IMR-90 (cell line): ENCODE data around the gene SHROOM3. TPM values are rescaled to one million over a fixed set of nuclear protein-coding genes. Genes with fewer than 3 reads are reported as not detected.
A peak's percentile ranks its signal among the peaks of the same experiment; 100 is the strongest.

Source experiments
- ATAC-seq: fragments of 200-7000 bp; cut with Tn5 transposase; 2 replicates; pipeline ENCODE4 v1.9.1; 2020; ENCODE audit warnings: low read depth, mild to moderate bottlenecking, moderate library complexity
- BruUV-seq: library from RNA; stranded (reverse); fragments of 400-500 nt; replicated peaks from 2 replicates; lab custom pipeline; 2021; lab: Mats Ljungman, UMichigan
- CTCF ChIA-PET: fragments of 300-600 bp; formaldehyde crosslinking; extraction: SDS; loops from one replicate; lab custom pipeline; 2021; ENCODE audit warnings: antibody characterized with exemption; lab: Yijun Ruan, JAX
- POLR2A ChIA-PET: fragments of 300-600 bp; sonication (Branson Sonifier 250); formaldehyde crosslinking; loops from one replicate; lab custom pipeline; 2022; ENCODE audit warnings: antibody characterized with exemption; ENCODE audit not compliant: unreplicated experiment; lab: Charles Lee
- DNase-seq: peaks from one replicate; pipeline ENCODE4 v3.0.0; 2013
- H2AFZ ChIP-seq: replicated peaks from 2 replicates; pipeline ENCODE3; 2013; ENCODE audit warnings: low read length, mild to moderate bottlenecking; ENCODE audit not compliant: poor library complexity
- H2AK5ac ChIP-seq: 2 replicates; pipeline ENCODE4 v1.6.1; 2013; ENCODE audit warnings: low read depth, low read length, inconsistent platforms
- H2AK9ac ChIP-seq: replicated peaks from 2 replicates; pipeline ENCODE3; 2013; ENCODE audit warnings: mild to moderate bottlenecking, low read depth, low read length, moderate library complexity; ENCODE audit not compliant: poor library complexity
- H2BK120ac ChIP-seq: 2 replicates; pipeline ENCODE4 v1.6.1; 2013; ENCODE audit warnings: low read depth, low read length, inconsistent platforms
- H2BK15ac ChIP-seq: 3 replicates; pipeline ENCODE4 v1.6.1; 2013; ENCODE audit warnings: low read depth, low read length, inconsistent platforms
- H2BK20ac ChIP-seq: 2 replicates; pipeline ENCODE4 v1.6.1; 2013; ENCODE audit warnings: low read depth, mild to moderate bottlenecking, inconsistent platforms, low read length, moderate library complexity
- H2BK5ac ChIP-seq: 2 replicates; pipeline ENCODE4 v1.6.1; 2013; ENCODE audit warnings: mild to moderate bottlenecking, low read depth, low read length, inconsistent platforms; ENCODE audit not compliant: poor library complexity, severe bottlenecking
- H3K14ac ChIP-seq: replicated peaks from 2 replicates; pipeline ENCODE4 v1.6.1; 2013; ENCODE audit warnings: low read depth, low read length, inconsistent platforms
- H3K18ac ChIP-seq: 2 replicates; pipeline ENCODE4 v1.6.1; 2013; ENCODE audit warnings: low read depth, low read length, control low read depth
- H3K23ac ChIP-seq: 2 replicates; pipeline ENCODE4 v1.6.1; 2013; ENCODE audit warnings: low read depth, low read length, inconsistent platforms
- H3K27ac ChIP-seq: 2 replicates; pipeline ENCODE4 v1.5.1; 2013; ENCODE audit warnings: mild to moderate bottlenecking, control low read depth, low read length; ENCODE audit not compliant: insufficient read depth
- H3K27me3 ChIP-seq: 2 replicates; pipeline ENCODE4 v1.6.1; 2013; ENCODE audit warnings: low read length; ENCODE audit not compliant: control insufficient read depth, insufficient read depth
- H3K36me3 ChIP-seq: 2 replicates; pipeline ENCODE4 v1.6.1; 2013; ENCODE audit warnings: low read length, mixed read lengths; ENCODE audit not compliant: control insufficient read depth, insufficient read depth
- H3K4ac ChIP-seq: 2 replicates; pipeline ENCODE4 v1.6.1; 2013; ENCODE audit warnings: low read depth, low read length, inconsistent platforms
- H3K4me1 ChIP-seq: 2 replicates; pipeline ENCODE4 v1.6.1; 2013; ENCODE audit warnings: low read length, mixed read lengths; ENCODE audit not compliant: control insufficient read depth, insufficient read depth
- H3K4me2 ChIP-seq: 2 replicates; pipeline ENCODE4 v1.6.1; 2013; ENCODE audit warnings: low read depth, mild to moderate bottlenecking, control low read depth, low read length, moderate library complexity
- H3K4me3 ChIP-seq: 2 replicates; pipeline ENCODE4 v1.5.1; 2013; ENCODE audit warnings: low read depth, mild to moderate bottlenecking, control low read depth, low read length, moderate library complexity; ENCODE audit not compliant: insufficient read depth
- H3K56ac ChIP-seq: 2 replicates; pipeline ENCODE4 v1.6.1; 2013; ENCODE audit warnings: low read length, inconsistent platforms; ENCODE audit not compliant: insufficient read depth; ENCODE audit errors: extremely low read depth
- H3K79me1 ChIP-seq, 2 experiments: 2 replicates each; pipeline ENCODE4 v1.6.1; 2013; ENCODE audit warnings: low read length in 2 of 2, inconsistent platforms in 1 of 2, low read depth in 1 of 2
- H3K9ac ChIP-seq: 2 replicates; pipeline ENCODE4 v1.6.1; 2013; ENCODE audit warnings: low read depth, low read length, control low read depth
- H3K9me1 ChIP-seq: 2 replicates; pipeline ENCODE4 v1.6.1; 2013; ENCODE audit warnings: low read length, inconsistent platforms; ENCODE audit not compliant: insufficient read depth
- H3K9me3 ChIP-seq: 2 replicates; pipeline ENCODE4 v1.6.1; 2013; ENCODE audit warnings: low read length; ENCODE audit not compliant: control insufficient read depth, insufficient read depth
- H4K20me1 ChIP-seq: 2 replicates; pipeline ENCODE4 v1.6.1; 2013; ENCODE audit warnings: low read length, inconsistent platforms; ENCODE audit not compliant: insufficient read depth
- H4K5ac ChIP-seq: 2 replicates; pipeline ENCODE4 v1.6.1; 2013; ENCODE audit warnings: mild to moderate bottlenecking, low read depth, low read length, control low read depth
- H4K8ac ChIP-seq, 2 experiments: 2 replicates each; pipeline ENCODE4 v1.6.1; 2013; ENCODE audit warnings: low read depth in 2 of 2, low read length in 2 of 2, control low read depth in 1 of 2, inconsistent platforms in 1 of 2
- H4K91ac ChIP-seq: 2 replicates; pipeline ENCODE4 v1.6.1; 2013; ENCODE audit warnings: low read depth, low read length, inconsistent platforms; ENCODE audit not compliant: insufficient read depth
- CEBPB ChIP-seq: IDR thresholded peaks from 2 replicates; pipeline ENCODE4 v1.6.1; 2012; ENCODE audit warnings: low read depth, low read length, improper control_type of control experiment
- CHD1 ChIP-seq: IDR thresholded peaks from 2 replicates; pipeline ENCODE4 v1.6.1; 2012; ENCODE audit warnings: low read depth, low read length, improper control_type of control experiment
- FOS ChIP-seq: fragments of 150-350 bp; IDR thresholded peaks from 2 replicates; pipeline ENCODE4 v1.6.1; 2016; ENCODE audit warnings: low read depth, low read length
- MAFK ChIP-seq: IDR thresholded peaks from 2 replicates; pipeline ENCODE4 v1.6.1; 2012; ENCODE audit warnings: low read depth, low read length, improper control_type of control experiment
- NFE2L2 ChIP-seq: fragments of 150-350 bp; IDR thresholded peaks from 2 replicates; pipeline ENCODE4 v1.6.1; 2016; ENCODE audit warnings: low read depth, mild to moderate bottlenecking, low read length
- RFX5 ChIP-seq: IDR thresholded peaks from 2 replicates; pipeline ENCODE4 v1.8.0; 2012; ENCODE audit warnings: low read depth, mild to moderate bottlenecking, low read length, moderate library complexity
- USF2 ChIP-seq: fragments of 150-350 bp; IDR thresholded peaks from 2 replicates; pipeline ENCODE4 v1.6.1; 2017; ENCODE audit warnings: mild to moderate bottlenecking, antibody characterized with exemption, low read length, low read depth
- WGBS, 2 experiments: methylation state at CpG; one replicate each; pipeline versions ENCODE4 v1.1.5 to v1.1.7; 2013; ENCODE audit warnings: missing lambda C conversion rate in 2 of 2; ENCODE audit not compliant: insufficient read length in 1 of 2; ENCODE audit errors: extremely low coverage in 2 of 2; 5-methylcytosine and 5-hydroxymethylcytosine counted together
- dilution Hi-C: fragments of 300-500 bp; cut with HindIII; formaldehyde crosslinking; loops from one replicate; pipeline ENCODE4 v1.14.3; 2018; ENCODE audit warnings: low sequenced_read_pairs; ENCODE audit not compliant: unreplicated experiment
- in situ Hi-C: fragments of 300-500 bp; cut with MboI; formaldehyde crosslinking; loops from 3 replicates; pipeline ENCODE4 v1.14.3; 2019; ENCODE audit warnings: low sequenced_read_pairs, inconsistent platforms, mixed read lengths
- intact Hi-C: fragments of 100-400 bp; cut with micrococcal nuclease; formaldehyde crosslinking; loops from 2 replicates; pipeline ENCODE4 v1.10.0; 2022
- polyA plus RNA-seq, 3 experiments: library from polyadenylated mRNA; depleted of rRNA; stranded (reverse); fragments of >200 nt; gene quantifications; 2 replicates each; pipeline ENCODE4 v1.2.3, GENCODE V29; 2012; ENCODE audit warnings: low replicate concordance in 1 of 3
- total RNA-seq: library from RNA; depleted of rRNA; stranded (reverse); fragments of >200 nt; gene quantifications from 2 replicates; pipeline ENCODE4 v1.2.3, GENCODE V29; 2012
- TF ChIP-seq, protein P1 (sequence below): fragments of 150-350 bp; IDR thresholded peaks from 2 replicates; pipeline ENCODE4 v1.6.1; 2016; ENCODE audit warnings: low read depth, mild to moderate bottlenecking, low read length, moderate library complexity, borderline replicate concordance
- TF ChIP-seq, protein P2 (sequence below): conservative IDR thresholded peaks from 2 replicates; pipeline ENCODE4 v1.5.1; 2012; ENCODE audit warnings: mild to moderate bottlenecking, low read depth, low read length, improper control_type of control experiment

SHROOM3 gene
- total and polyA plus RNA-seq, 2 of the 4 experiments (the other 2 are of a cell fraction), result 10.8 to 19.5 TPM

GRCh38 chr4:76558396-76559235, 123.6 kb downstream of the SHROOM3 start (continued):
- TF ChIP-seq RFX5, result no peak
- TF ChIP-seq FOS, result no peak

GRCh38 chr4:76559236-76560071, 124.4 kb downstream of the SHROOM3 start:
- Histone ChIP-seq H2AK5ac (peak overlapping the region; percentile 82), H3K56ac (0 out of 2 replicates have a peak overlapping the region, but pooled peaks have one; percentile 6), H3K9me3 (no peaks in the 10 kb centered on the region), H2AK9ac (no peak overlapping the region), H3K27me3 (no peaks in the 10 kb centered on the region), H2BK15ac (peak overlapping the region; percentile 27; the same call in 2 of the 3 replicates), H3K4me1 (peaks cover 20% of the 10 kb centered on the region), H3K4me3 (no peak overlapping the region), H2BK20ac (peak overlapping the region; percentile 93), H3K36me3 (no peaks in the 10 kb centered on the region), H4K20me1 (no peaks in the 10 kb centered on the region), H2BK5ac (peak overlapping the region; percentile 88), H2BK120ac (peak overlapping the region; percentile 96), H3K14ac (peak overlapping the region; percentile 78), H3K27ac (peak overlapping the region; percentile 46; the same call in 1 of the 2 replicates), H3K79me1 (peaks cover 0 to 17% of the 10 kb centered on the region in 2 experiments; a peak in 1 of 4 replicates), H3K23ac (peak overlapping the region; percentile 83; the same call in 1 of the 2 replicates), H3K18ac (peak overlapping the region; percentile 86; the same call in 1 of the 2 replicates), H4K5ac (peak overlapping the region; percentile 19; the same call in 1 of the 2 replicates), H3K9ac (no peak overlapping the region), H4K8ac (peak overlapping the region; percentile 79 to 80), H3K4ac (peak overlapping the region; percentile 95), H3K9me1 (peaks cover 12% of the 10 kb centered on the region), H4K91ac (peak overlapping the region; percentile 88), H3K4me2 (no peak overlapping the region), H2AFZ (no peak overlapping the region)
- POLR2A ChIA-PET, result no interaction called here
- CTCF ChIA-PET, result no interaction called here
- DNase-seq (no peak), ATAC-seq (no peak)
- dilution Hi-C loops (no loop called here), in situ Hi-C loops (no loop called here), intact Hi-C loops (loop anchor here (5.0 kb wide), 1 partner anchor 48 kb away; no protein-coding TSS in a partner anchor)
- WGBS, 2 experiments, result no CpG with 5 or more reads among the region's 13 CpGs
- no TSS peak for BruUV-seq
- TF ChIP-seq NFE2L2, result no peak
- no peak for TF ChIP-seq CEBPB
- no peak for TF ChIP-seq CHD1
- TF ChIP-seq RFX5, result no peak
- TF ChIP-seq, protein P1, sequence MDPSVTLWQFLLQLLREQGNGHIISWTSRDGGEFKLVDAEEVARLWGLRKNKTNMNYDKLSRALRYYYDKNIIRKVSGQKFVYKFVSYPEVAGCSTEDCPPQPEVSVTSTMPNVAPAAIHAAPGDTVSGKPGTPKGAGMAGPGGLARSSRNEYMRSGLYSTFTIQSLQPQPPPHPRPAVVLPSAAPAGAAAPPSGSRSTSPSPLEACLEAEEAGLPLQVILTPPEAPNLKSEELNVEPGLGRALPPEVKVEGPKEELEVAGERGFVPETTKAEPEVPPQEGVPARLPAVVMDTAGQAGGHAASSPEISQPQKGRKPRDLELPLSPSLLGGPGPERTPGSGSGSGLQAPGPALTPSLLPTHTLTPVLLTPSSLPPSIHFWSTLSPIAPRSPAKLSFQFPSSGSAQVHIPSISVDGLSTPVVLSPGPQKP, result no peak
- TF ChIP-seq MAFK, result no peak
- TF ChIP-seq, protein P2, sequence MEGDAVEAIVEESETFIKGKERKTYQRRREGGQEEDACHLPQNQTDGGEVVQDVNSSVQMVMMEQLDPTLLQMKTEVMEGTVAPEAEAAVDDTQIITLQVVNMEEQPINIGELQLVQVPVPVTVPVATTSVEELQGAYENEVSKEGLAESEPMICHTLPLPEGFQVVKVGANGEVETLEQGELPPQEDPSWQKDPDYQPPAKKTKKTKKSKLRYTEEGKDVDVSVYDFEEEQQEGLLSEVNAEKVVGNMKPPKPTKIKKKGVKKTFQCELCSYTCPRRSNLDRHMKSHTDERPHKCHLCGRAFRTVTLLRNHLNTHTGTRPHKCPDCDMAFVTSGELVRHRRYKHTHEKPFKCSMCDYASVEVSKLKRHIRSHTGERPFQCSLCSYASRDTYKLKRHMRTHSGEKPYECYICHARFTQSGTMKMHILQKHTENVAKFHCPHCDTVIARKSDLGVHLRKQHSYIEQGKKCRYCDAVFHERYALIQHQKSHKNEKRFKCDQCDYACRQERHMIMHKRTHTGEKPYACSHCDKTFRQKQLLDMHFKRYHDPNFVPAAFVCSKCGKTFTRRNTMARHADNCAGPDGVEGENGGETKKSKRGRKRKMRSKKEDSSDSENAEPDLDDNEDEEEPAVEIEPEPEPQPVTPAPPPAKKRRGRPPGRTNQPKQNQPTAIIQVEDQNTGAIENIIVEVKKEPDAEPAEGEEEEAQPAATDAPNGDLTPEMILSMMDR, result no peak
- TF ChIP-seq USF2, result no peak
